DND-41 (cell line): ENCODE measurements around the gene PSG4.
"Not testable (repeated sequence)": the region's sequence is repeated elsewhere in the genome, so short reads cannot be mapped to it uniquely, and the experiment has no call there.

ENCODE experiments used
- EZH2 ChIP-seq: IDR thresholded peaks from 3 replicates; pipeline ENCODE4 v1.6.1; 2012; ENCODE audit warnings: borderline replicate concordance, low read depth, mild to moderate bottlenecking, moderate library complexity, low read length, inconsistent platforms; ENCODE audit not compliant: severe bottlenecking
- TF ChIP-seq, protein P1 (sequence below): IDR thresholded peaks from 2 replicates; pipeline ENCODE4 v1.5.1; 2012; ENCODE audit warnings: borderline replicate concordance, low read length, moderate library complexity, mild to moderate bottlenecking; ENCODE audit not compliant: poor library complexity, severe bottlenecking; ENCODE audit errors: extremely low read depth

DNA sequence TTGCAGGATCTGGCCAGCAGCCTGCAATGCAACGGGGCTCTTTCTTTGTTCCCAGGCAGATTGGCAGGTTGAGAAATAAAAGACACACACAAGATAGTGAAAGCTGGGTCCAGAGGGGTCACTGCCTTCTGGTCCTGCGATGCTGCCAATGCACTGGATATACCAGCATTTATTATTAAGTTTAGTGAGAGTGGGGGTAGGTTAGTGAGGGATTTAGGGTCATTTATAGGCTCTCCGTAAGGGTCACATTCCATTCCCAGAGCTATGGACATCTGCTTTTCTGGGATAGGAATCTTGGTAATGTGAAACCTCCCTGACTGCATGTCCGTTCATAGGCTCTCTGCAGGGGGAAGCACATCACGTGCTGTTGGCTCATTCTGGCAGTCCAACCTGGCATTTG, 44.9 kb upstream of the PSG4 start:
- TF ChIP-seq, protein P1, sequence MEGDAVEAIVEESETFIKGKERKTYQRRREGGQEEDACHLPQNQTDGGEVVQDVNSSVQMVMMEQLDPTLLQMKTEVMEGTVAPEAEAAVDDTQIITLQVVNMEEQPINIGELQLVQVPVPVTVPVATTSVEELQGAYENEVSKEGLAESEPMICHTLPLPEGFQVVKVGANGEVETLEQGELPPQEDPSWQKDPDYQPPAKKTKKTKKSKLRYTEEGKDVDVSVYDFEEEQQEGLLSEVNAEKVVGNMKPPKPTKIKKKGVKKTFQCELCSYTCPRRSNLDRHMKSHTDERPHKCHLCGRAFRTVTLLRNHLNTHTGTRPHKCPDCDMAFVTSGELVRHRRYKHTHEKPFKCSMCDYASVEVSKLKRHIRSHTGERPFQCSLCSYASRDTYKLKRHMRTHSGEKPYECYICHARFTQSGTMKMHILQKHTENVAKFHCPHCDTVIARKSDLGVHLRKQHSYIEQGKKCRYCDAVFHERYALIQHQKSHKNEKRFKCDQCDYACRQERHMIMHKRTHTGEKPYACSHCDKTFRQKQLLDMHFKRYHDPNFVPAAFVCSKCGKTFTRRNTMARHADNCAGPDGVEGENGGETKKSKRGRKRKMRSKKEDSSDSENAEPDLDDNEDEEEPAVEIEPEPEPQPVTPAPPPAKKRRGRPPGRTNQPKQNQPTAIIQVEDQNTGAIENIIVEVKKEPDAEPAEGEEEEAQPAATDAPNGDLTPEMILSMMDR, result not testable (repeated sequence)
- not testable (repeated sequence) for TF ChIP-seq EZH2
